Measurements from ENCODE around the gene DAPK2.

DAPK2 gene

GRCh38 chr15:64017591-64018163, 28.6 kb downstream of the DAPK2 start:
- TF ChIP-seq EP300 (IDR thresholded peaks at IDR 0.05; ENCODE audit: borderline replicate concordance) (no peak), REST (IDR thresholded peaks at IDR 0.05; ENCODE audit: low read depth) (no peak), USF1 (IDR thresholded peaks at IDR 0.05) (no peak), CEBPB (IDR thresholded peaks at IDR 0.05) (no peak), EGR1 (IDR thresholded peaks at IDR 0.05) (no peak), MAX (IDR thresholded peaks at IDR 0.05) (no peak), NFIC (IDR thresholded peaks at IDR 0.05) (no peak), TCF12 (IDR thresholded peaks at IDR 0.05; ENCODE audit: low read depth) (no peak), RAD21 (IDR thresholded peaks at IDR 0.05; ENCODE audit: low read depth) (no peak), CREB1 (IDR thresholded peaks at IDR 0.05; ENCODE audit: low read depth) (no peak), ZBTB7A (IDR thresholded peaks at IDR 0.05; ENCODE audit: low read depth) (no peak), FOXM1 (IDR thresholded peaks at IDR 0.05; ENCODE audit: borderline replicate concordance, low read depth) (no peak), TAF1 (IDR thresholded peaks at IDR 0.05; ENCODE audit: low read depth) (no peak), TEAD4 (IDR thresholded peaks at IDR 0.05) (no peak), YY1 (IDR thresholded peaks at IDR 0.05; ENCODE audit: low read depth) (no peak)

- TF ChIP-seq TEAD4 (IDR thresholded peaks at IDR 0.05) = no peak
- TF ChIP-seq FOXM1 (IDR thresholded peaks at IDR 0.05; ENCODE audit: borderline replicate concordance, low read depth) = no peak
- no peak for TF ChIP-seq EP300 (IDR thresholded peaks at IDR 0.05; ENCODE audit: borderline replicate concordance)
- TF ChIP-seq USF1 (IDR thresholded peaks at IDR 0.05) = no peak
- TF ChIP-seq TAF1 (IDR thresholded peaks at IDR 0.05; ENCODE audit: low read depth) = no peak
- no peak for TF ChIP-seq RAD21 (IDR thresholded peaks at IDR 0.05; ENCODE audit: low read depth)
- no peak for TF ChIP-seq CREB1 (IDR thresholded peaks at IDR 0.05; ENCODE audit: low read depth)
- TF ChIP-seq REST (IDR thresholded peaks at IDR 0.05; ENCODE audit: low read depth) = no peak
- no peak for TF ChIP-seq YY1 (IDR thresholded peaks at IDR 0.05; ENCODE audit: low read depth)
- no peak for TF ChIP-seq EGR1 (IDR thresholded peaks at IDR 0.05)
- no peak for TF ChIP-seq TCF12 (IDR thresholded peaks at IDR 0.05; ENCODE audit: low read depth)
- TF ChIP-seq NFIC (IDR thresholded peaks at IDR 0.05) = no peak
- no peak for TF ChIP-seq MAX (IDR thresholded peaks at IDR 0.05)
- TF ChIP-seq ZBTB7A (IDR thresholded peaks at IDR 0.05; ENCODE audit: low read depth) = no peak
- no peak for TF ChIP-seq CEBPB (IDR thresholded peaks at IDR 0.05)
These were observed 29.1 kb downstream of the DAPK2 start for GRCh38 chr15:64017082-64017588.

GRCh38 chr15:64016257-64016656, 30.0 kb downstream of the DAPK2 start:
- TF ChIP-seq REST (IDR thresholded peaks at IDR 0.05; ENCODE audit: low read depth) (no peak), TEAD4 (IDR thresholded peaks at IDR 0.05) (no peak), RAD21 (IDR thresholded peaks at IDR 0.05; ENCODE audit: low read depth) (no peak), NFIC (IDR thresholded peaks at IDR 0.05) (no peak), CEBPB (IDR thresholded peaks at IDR 0.05) (no peak), USF1 (IDR thresholded peaks at IDR 0.05) (no peak), EP300 (IDR thresholded peaks at IDR 0.05; ENCODE audit: borderline replicate concordance) (no peak), ZBTB7A (IDR thresholded peaks at IDR 0.05; ENCODE audit: low read depth) (no peak), FOXM1 (IDR thresholded peaks at IDR 0.05; ENCODE audit: borderline replicate concordance, low read depth) (no peak), MAX (IDR thresholded peaks at IDR 0.05) (no peak), YY1 (IDR thresholded peaks at IDR 0.05; ENCODE audit: low read depth) (no peak), TCF12 (IDR thresholded peaks at IDR 0.05; ENCODE audit: low read depth) (no peak), EGR1 (IDR thresholded peaks at IDR 0.05) (no peak), TAF1 (IDR thresholded peaks at IDR 0.05; ENCODE audit: low read depth) (no peak), CREB1 (IDR thresholded peaks at IDR 0.05; ENCODE audit: low read depth) (no peak)

Data from Ishikawa (cell line).